Measurements from ENCODE around the gene TMEM145. TPM values are rescaled to one million over a fixed set of nuclear protein-coding genes. Genes with fewer than 3 reads are reported as not detected.

TMEM145 gene
- total RNA-seq, 1 experiment from 2014 or later = 0.85 TPM

Other genes starting within 250 kb of the TMEM145 start
- 10.3 and 10.5 TPM in 2 replicates for gene GRIK5, start 243.1 kb upstream of the TMEM145 start, total RNA-seq (2014; rRNA removed; shearing (Covaris generic))
- 31.1 and 31.5 TPM in 2 replicates for gene ZNF574, start 237.1 kb upstream of the TMEM145 start, total RNA-seq (2014; rRNA removed; shearing (Covaris generic))
- 0.10 and 0.16 TPM in 2 replicates for gene POU2F2, start 180.9 kb upstream of the TMEM145 start, total RNA-seq (2014; rRNA removed; shearing (Covaris generic))
- 16.2 and 18.0 TPM in 2 replicates for gene DEDD2, start 95.6 kb upstream of the TMEM145 start, total RNA-seq (2014; rRNA removed; shearing (Covaris generic))
- 9.2 and 10.7 TPM in 2 replicates for gene ZNF526, start 93.0 kb upstream of the TMEM145 start, total RNA-seq (2014; rRNA removed; shearing (Covaris generic))
- gene GSK3A, start 70.7 kb upstream of the TMEM145 start, total RNA-seq (2014; rRNA removed; shearing (Covaris generic)) = 34.9 and 37.1 TPM in 2 replicates
- 35.1 and 37.7 TPM in 2 replicates for gene ERF, start 58.2 kb upstream of the TMEM145 start, total RNA-seq (2014; rRNA removed; shearing (Covaris generic))
- 19.1 and 21.5 TPM in 2 replicates for gene CIC, start 44.1 kb upstream of the TMEM145 start, total RNA-seq (2014; rRNA removed; shearing (Covaris generic))
- gene PRR19, start 11.2 kb upstream of the TMEM145 start, total RNA-seq (2014; rRNA removed; shearing (Covaris generic)) = 0.73 and 1.9 TPM in 2 replicates
- gene PAFAH1B3, start 10.7 kb upstream of the TMEM145 start, total RNA-seq (2014; rRNA removed; shearing (Covaris generic)) = 62.5 and 65.6 TPM in 2 replicates
- gene MEGF8, start 12.3 kb downstream of the TMEM145 start, total RNA-seq (2014; rRNA removed; shearing (Covaris generic)) = 18.9 and 19.9 TPM in 2 replicates
- gene CNFN, start 77.0 kb downstream of the TMEM145 start, total RNA-seq (2014; rRNA removed; shearing (Covaris generic)) = not detected in 2 replicates
- not detected in 2 replicates for gene LIPE, start 114.1 kb downstream of the TMEM145 start, total RNA-seq (2014; rRNA removed; shearing (Covaris generic))
- not detected in 2 replicates for gene CXCL17, start 129.6 kb downstream of the TMEM145 start, total RNA-seq (2014; rRNA removed; shearing (Covaris generic))
- not detected in 2 replicates for gene CEACAM1, start 215.2 kb downstream of the TMEM145 start, total RNA-seq (2014; rRNA removed; shearing (Covaris generic))